Hypothalamus (tissue), 51 donors: ENCODE results near the gene ACOX2.

ENCODE experiments used
- DNase-seq, 51 donors: peaks; one replicate each; lab custom pipeline; 2025; lab: John Stamatoyannopoulos, UW

The ACOX2 gene

GRCh38 chr3:58568572-58569286 is 31.7 kb upstream of the ACOX2 start:
- peak in 47 of 51 donors; percentile 5 to 92 (median 59) for DNase-seq

- DNase-seq = no peak
These were observed 30.2 kb upstream of the ACOX2 start for GRCh38 chr3:58567251-58567515.

- DNase-seq = no peak
These were observed 29.6 kb upstream of the ACOX2 start for GRCh38 chr3:58566398-58567250.

- no peak for DNase-seq
These were observed 28.8 kb upstream of the ACOX2 start for GRCh38 chr3:58565621-58566397.

- no peak for DNase-seq
These were observed 27.6 kb upstream of the ACOX2 start for GRCh38 chr3:58564456-58565160.

GRCh38 chr3:58564054-58564453 is 27.1 kb upstream of the ACOX2 start:
- no peak for DNase-seq

GRCh38 chr3:58563386-58564035 is 26.5 kb upstream of the ACOX2 start:
- DNase-seq = no peak

GRCh38 chr3:58562498-58562897 is 25.5 kb upstream of the ACOX2 start:
- no peak for DNase-seq

- no peak for DNase-seq
These were observed 23.9 kb upstream of the ACOX2 start for GRCh38 chr3:58560771-58561311.

GRCh38 chr3:58559586-58559985 is 22.6 kb upstream of the ACOX2 start:
- no peak for DNase-seq

GRCh38 chr3:58557491-58557890 is 20.5 kb upstream of the ACOX2 start:
- no peak for DNase-seq

- DNase-seq = peak in 1 of 51 donors; percentile 22
These were observed 19.8 kb upstream of the ACOX2 start for GRCh38 chr3:58556761-58557221.

- no peak for DNase-seq
These were observed 19.0 kb upstream of the ACOX2 start for GRCh38 chr3:58556001-58556400.

- DNase-seq = no peak
These were observed 18.2 kb upstream of the ACOX2 start for GRCh38 chr3:58555203-58555602.

- DNase-seq = no peak
These were observed 16.0 kb upstream of the ACOX2 start for GRCh38 chr3:58553003-58553402.

- DNase-seq = no peak
These were observed 14.7 kb upstream of the ACOX2 start for GRCh38 chr3:58551636-58552180.

- DNase-seq = no peak
These were observed 7.6 kb upstream of the ACOX2 start for GRCh38 chr3:58544541-58544940.

- no peak for DNase-seq
These were observed 3.3 kb upstream of the ACOX2 start for GRCh38 chr3:58540176-58540858.

- DNase-seq = no peak
These were observed 2.6 kb upstream of the ACOX2 start for GRCh38 chr3:58539626-58540025.
